CD14-positive monocyte (primary cell): ENCODE measurements around the gene PEX26. TPM values are rescaled to one million over a fixed set of nuclear protein-coding genes. Genes with fewer than 3 reads are reported as not detected.

Source experiments
- DNase-seq, 3 donors: peaks; one replicate each; pipeline ENCODE4 v3.0.0-alpha.2; 2011 to 2022
- H2AFZ ChIP-seq: 2 replicates; pipeline ENCODE4 v1.6.0; 2012; ENCODE audit warnings: mild to moderate bottlenecking, low read depth, low read length, inconsistent platforms; ENCODE audit not compliant: insufficient read depth, poor library complexity, severe bottlenecking
- H3K27ac ChIP-seq, 2 donors: 1 replicate in 1 of 2; 2 replicates in 1 of 2; pipeline ENCODE4 v1.5.1; 2012 to 2013; ENCODE audit warnings: low read length in 2 of 2, control low read depth in 1 of 2, inconsistent platforms in 1 of 2, low read depth in 1 of 2, mild to moderate bottlenecking in 1 of 2
- H3K27me3 ChIP-seq, 2 donors: one replicate each; pipeline versions ENCODE4 v1.6.0 to v1.6.1; 2011 to 2013; ENCODE audit warnings: low read length in 2 of 2; ENCODE audit not compliant: control insufficient read depth in 2 of 2, insufficient read depth in 2 of 2
- H3K36me3 ChIP-seq, 2 donors: replicated peaks in 1 of 2; 1 replicate in 1 of 2; 2 replicates in 1 of 2; pipeline versions ENCODE4 v1.5.1 to v1.6.1; 2012 to 2013; ENCODE audit warnings: low read length in 2 of 2, control low read depth in 1 of 2, inconsistent platforms in 1 of 2, mild to moderate bottlenecking in 1 of 2; ENCODE audit not compliant: insufficient read depth in 2 of 2, control insufficient read depth in 1 of 2
- H3K4me1 ChIP-seq, 2 donors: 1 replicate in 1 of 2; 2 replicates in 1 of 2; pipeline versions ENCODE4 v1.5.1 to v1.6.1; 2012 to 2013; ENCODE audit warnings: low read length in 2 of 2, control low read depth in 1 of 2, inconsistent platforms in 1 of 2, mild to moderate bottlenecking in 1 of 2, moderate library complexity in 1 of 2; ENCODE audit not compliant: insufficient read depth in 2 of 2, control insufficient read depth in 1 of 2
- H3K4me2 ChIP-seq: replicated peaks from 2 replicates; pipeline ENCODE3; 2012; ENCODE audit warnings: low read length, moderate library complexity, mild to moderate bottlenecking; ENCODE audit not compliant: poor library complexity, severe bottlenecking; ENCODE audit errors: extremely low read depth
- H3K4me3 ChIP-seq, 3 experiments: fragments of 200-600 bp in 1 of 3; sonication (generic) in 1 of 3; replicated peaks in 1 of 3; 1 replicate in 2 of 3; 2 replicates in 1 of 3; pipeline ENCODE4 v1.5.1; 2011 to 2013; ENCODE audit warnings: low read length in 3 of 3, mild to moderate bottlenecking in 3 of 3, control low read depth in 2 of 3, low read depth in 2 of 3, inconsistent platforms in 1 of 3, moderate library complexity in 1 of 3
- H3K79me2 ChIP-seq: 2 replicates; pipeline ENCODE4 v1.6.0; 2012; ENCODE audit warnings: mild to moderate bottlenecking, control low read depth, inconsistent platforms, low read length, moderate library complexity; ENCODE audit not compliant: insufficient read depth
- H3K9ac ChIP-seq: 2 replicates; pipeline ENCODE4 v1.6.0; 2017; ENCODE audit warnings: low read length, mild to moderate bottlenecking; ENCODE audit not compliant: insufficient read depth, poor library complexity, severe bottlenecking
- H3K9me3 ChIP-seq, 2 donors: replicated peaks in 1 of 2; 1 replicate in 1 of 2; 2 replicates in 1 of 2; pipeline versions ENCODE4 v1.5.1 to v1.6.1; 2012 to 2013; ENCODE audit warnings: low read length in 2 of 2, control low read depth in 1 of 2; ENCODE audit not compliant: control insufficient read depth in 1 of 2, insufficient read depth in 1 of 2
- H4K20me1 ChIP-seq: 2 replicates; pipeline ENCODE4 v1.6.0; 2012; ENCODE audit warnings: mild to moderate bottlenecking, low read length, control low read depth, moderate library complexity; ENCODE audit not compliant: insufficient read depth
- H3K27ac Mint-ChIP-seq, 7 donors: one replicate each; pipeline ENCODE4 v1.8.0; 2020; ENCODE audit warnings: mild to moderate bottlenecking in 7 of 7, mixed read lengths in 7 of 7, moderate library complexity in 6 of 7, inconsistent platforms in 2 of 7
- H3K27me3 Mint-ChIP-seq, 3 donors: one replicate each; pipeline ENCODE4 v1.8.0; 2021 to 2022; ENCODE audit warnings: low read depth in 3 of 3, mild to moderate bottlenecking in 3 of 3, mixed read lengths in 3 of 3, moderate library complexity in 3 of 3, inconsistent platforms in 1 of 3
- H3K36me3 Mint-ChIP-seq, 2 donors: one replicate each; pipeline ENCODE4 v1.8.0; 2020; ENCODE audit warnings: mixed read lengths in 2 of 2, inconsistent platforms in 1 of 2, mild to moderate bottlenecking in 1 of 2
- H3K4me1 Mint-ChIP-seq: one replicate; pipeline ENCODE4 v1.8.0; 2020; ENCODE audit warnings: mild to moderate bottlenecking, mixed read lengths
- H3K4me3 Mint-ChIP-seq, 2 donors: one replicate each; pipeline ENCODE4 v1.8.0; 2020; ENCODE audit warnings: mild to moderate bottlenecking in 2 of 2, mixed read lengths in 2 of 2, moderate library complexity in 1 of 2
- H3K9me3 Mint-ChIP-seq, 7 donors: one replicate each; pipeline ENCODE4 v1.8.0; 2020 to 2022; ENCODE audit warnings: mixed read lengths in 7 of 7, mild to moderate bottlenecking in 6 of 7, moderate library complexity in 6 of 7, inconsistent platforms in 2 of 7
- CTCF ChIP-seq: fragments of 200-600 bp; IDR thresholded peaks from one replicate; pipeline ENCODE4 v1.8.0; 2022; ENCODE audit warnings: antibody characterized with exemption, mild to moderate bottlenecking
- WGBS: methylation state at CpG from one replicate; pipeline ENCODE4 v1.1.5; 2013; ENCODE audit warnings: missing lambda C conversion rate; ENCODE audit not compliant: insufficient coverage; 5-methylcytosine and 5-hydroxymethylcytosine counted together
- intact Hi-C, 2 donors: fragments of 100-400 bp; cut with micrococcal nuclease; formaldehyde crosslinking; loops; one replicate each; pipeline versions ENCODE4 v1.15.0 to v1.15.1; 2023
- polyA plus RNA-seq, 3 donors: library from polyadenylated mRNA; depleted of rRNA in 1 of 3; unstranded in 2 of 3; stranded (reverse) in 1 of 3; fragments of 300-500 nt in 2 of 3; fragments of >200 nt in 1 of 3; fragmentation: Illumina TruSeq in 2 of 3; gene quantifications; 1 replicate in 2 of 3; 2 replicates in 1 of 3; pipeline ENCODE4 v1.2.3, GENCODE V29; 2012 to 2021

PEX26 gene
- polyA plus RNA-seq, 3 donors = 3.4 to 8.6 (median 3.7) TPM

- Mint-ChIP-seq H3K36me3 (no peaks in the 10 kb centered on the region), H3K27ac (no peak overlapping the region), H3K9me3 (peaks cover 0 to 1% (median 0%) of the 10 kb centered on the region in 7 donors), H3K4me3 (no peak overlapping the region), H3K27me3 (peaks cover 0 to 12% (median 2%) of the 10 kb centered on the region in 3 donors), H3K4me1 (peaks cover 3% of the 10 kb centered on the region)
- no peaks in the 10 kb centered on the region for H3K4me1 ChIP-seq
- no peak overlapping the region for H3K9ac ChIP-seq
- no peak overlapping the region for H3K4me3 ChIP-seq
- no peaks in the 10 kb centered on the region for H3K9me3 ChIP-seq
- no peak overlapping the region for H2AFZ ChIP-seq
- no peaks in the 10 kb centered on the region for H3K79me2 ChIP-seq
- H3K27ac ChIP-seq = no peak overlapping the region
- WGBS = 94% methylated on average over 3 of the region's 6 CpGs
- H3K27me3 ChIP-seq = no peaks in the 10 kb centered on the region
- H3K36me3 ChIP-seq = no peaks in the 10 kb centered on the region
- intact Hi-C loops = no loop called here
- no peak for DNase-seq
- no peaks in the 10 kb centered on the region for H4K20me1 ChIP-seq
- TF ChIP-seq CTCF = no peak
- H3K4me2 ChIP-seq = no peak overlapping the region
Measured at GRCh38 chr22:18033204-18033998, 44.4 kb upstream of the PEX26 start.

GRCh38 chr22:18034076-18034475 is 43.7 kb upstream of the PEX26 start:
- Histone ChIP-seq H3K4me2 (no peak overlapping the region), H3K27me3 (no peaks in the 10 kb centered on the region), H3K79me2 (no peaks in the 10 kb centered on the region), H3K4me3 (no peak overlapping the region), H3K36me3 (no peaks in the 10 kb centered on the region), H4K20me1 (no peaks in the 10 kb centered on the region), H3K9me3 (no peaks in the 10 kb centered on the region), H3K27ac (no peak overlapping the region), H3K4me1 (no peaks in the 10 kb centered on the region), H3K9ac (no peak overlapping the region), H2AFZ (no peak overlapping the region)
- Mint-ChIP-seq H3K4me1 (peaks cover 3% of the 10 kb centered on the region), H3K27ac (peak overlapping the region in 1 of 7 donors; percentile 37), H3K27me3 (peaks cover 0 to 12% (median 3%) of the 10 kb centered on the region in 3 donors), H3K9me3 (peaks cover 0 to 1% (median 0%) of the 10 kb centered on the region in 7 donors), H3K36me3 (no peaks in the 10 kb centered on the region), H3K4me3 (no peak overlapping the region)
- DNase-seq = no peak
- WGBS = 90% methylated on average over 3 of the region's 3 CpGs
- intact Hi-C loops = no loop called here
- TF ChIP-seq CTCF = no peak
